Measurements from ENCODE around the gene ATF6B.
"Not testable (repeated sequence)": the region's sequence is repeated elsewhere in the genome, so short reads cannot be mapped to it uniquely, and the experiment has no call there.

Gene ATF6B

DNA sequence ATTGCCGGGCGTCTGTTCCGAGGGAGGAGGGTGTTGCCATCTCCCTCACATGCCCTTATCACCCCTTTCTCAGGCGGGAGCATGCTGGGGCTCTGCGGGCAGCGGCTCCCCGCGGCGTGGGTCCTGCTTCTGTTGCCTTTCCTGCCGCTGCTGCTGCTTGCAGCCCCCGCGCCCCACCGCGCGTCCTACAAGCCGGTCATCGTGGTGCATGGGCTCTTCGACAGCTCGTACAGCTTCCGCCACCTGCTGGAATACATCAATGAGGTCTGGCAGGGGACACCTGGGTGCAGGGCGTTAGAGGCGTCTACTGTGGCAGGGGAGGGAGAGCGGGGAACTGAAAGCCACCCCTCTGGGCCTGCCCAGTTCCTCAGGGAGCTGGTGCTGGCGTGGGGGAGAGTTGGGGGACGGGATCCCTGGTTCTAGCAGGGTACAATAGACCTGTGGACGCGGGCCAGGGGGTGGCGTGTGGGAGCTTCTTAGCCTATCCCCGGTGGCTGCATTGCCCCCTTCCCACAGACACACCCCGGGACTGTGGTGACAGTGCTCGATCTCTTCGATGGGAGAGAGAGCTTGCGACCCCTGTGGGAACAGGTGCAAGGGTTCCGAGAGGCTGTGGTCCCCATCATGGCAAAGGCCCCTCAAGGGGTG is 26.6 kb upstream of the ATF6B start:
- DNase-seq (ENCODE audit: low read depth), result no peak

DNA sequence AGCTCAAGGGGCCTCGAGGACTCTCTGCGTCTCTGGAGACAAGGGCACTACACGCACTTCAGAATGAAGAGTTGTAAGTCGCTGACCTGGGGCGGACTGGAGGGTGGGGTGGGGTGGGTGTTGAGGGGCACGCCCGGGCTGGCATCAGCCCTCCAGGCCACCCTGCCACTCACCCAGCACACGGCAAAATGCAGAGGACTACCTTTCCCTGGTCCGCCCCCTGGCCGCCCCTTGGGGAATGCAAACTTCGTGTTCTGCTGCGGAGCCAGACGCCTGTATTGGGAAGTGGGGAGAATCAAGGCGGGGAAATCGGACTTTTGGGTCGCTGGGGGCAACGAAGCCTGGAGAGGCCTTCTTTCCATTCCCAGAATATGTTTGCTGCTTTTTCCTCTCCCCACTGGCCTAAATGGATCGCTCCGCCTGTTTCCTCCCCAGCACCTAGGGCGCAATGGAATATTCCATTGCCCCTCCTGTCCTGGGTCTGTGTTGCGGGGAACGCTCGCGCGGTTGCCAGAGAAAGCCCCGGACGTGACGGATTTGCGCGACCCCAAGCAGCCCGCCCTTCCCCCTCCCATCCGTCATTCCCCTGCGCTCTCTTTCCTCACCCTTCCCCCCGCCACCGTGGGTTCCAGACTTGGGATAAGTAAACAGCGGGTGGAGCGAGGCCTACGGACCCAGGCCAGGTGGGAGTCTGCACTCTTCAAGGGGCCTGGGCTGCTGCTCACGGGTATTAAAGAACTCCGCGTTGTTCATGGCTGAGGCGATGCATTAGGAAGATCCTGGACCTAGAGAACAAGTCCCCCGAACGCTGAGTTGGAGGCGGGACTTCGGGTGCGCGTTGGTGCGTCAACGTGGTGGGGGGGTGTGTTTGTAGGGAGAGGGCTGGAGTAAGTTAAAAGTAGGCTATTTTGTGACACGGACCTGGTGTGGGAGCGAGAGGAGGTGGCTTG is 25.8 kb upstream of the ATF6B start, which contains the start of gene PPT2:
PPT2 (plus strand) TSS at position 578 of the 950 bp plus-strand sequence. CDS start 454 bp downstream, outside the sequence.
- peak; percentile 86 for DNase-seq (ENCODE audit: low read depth)

DNA sequence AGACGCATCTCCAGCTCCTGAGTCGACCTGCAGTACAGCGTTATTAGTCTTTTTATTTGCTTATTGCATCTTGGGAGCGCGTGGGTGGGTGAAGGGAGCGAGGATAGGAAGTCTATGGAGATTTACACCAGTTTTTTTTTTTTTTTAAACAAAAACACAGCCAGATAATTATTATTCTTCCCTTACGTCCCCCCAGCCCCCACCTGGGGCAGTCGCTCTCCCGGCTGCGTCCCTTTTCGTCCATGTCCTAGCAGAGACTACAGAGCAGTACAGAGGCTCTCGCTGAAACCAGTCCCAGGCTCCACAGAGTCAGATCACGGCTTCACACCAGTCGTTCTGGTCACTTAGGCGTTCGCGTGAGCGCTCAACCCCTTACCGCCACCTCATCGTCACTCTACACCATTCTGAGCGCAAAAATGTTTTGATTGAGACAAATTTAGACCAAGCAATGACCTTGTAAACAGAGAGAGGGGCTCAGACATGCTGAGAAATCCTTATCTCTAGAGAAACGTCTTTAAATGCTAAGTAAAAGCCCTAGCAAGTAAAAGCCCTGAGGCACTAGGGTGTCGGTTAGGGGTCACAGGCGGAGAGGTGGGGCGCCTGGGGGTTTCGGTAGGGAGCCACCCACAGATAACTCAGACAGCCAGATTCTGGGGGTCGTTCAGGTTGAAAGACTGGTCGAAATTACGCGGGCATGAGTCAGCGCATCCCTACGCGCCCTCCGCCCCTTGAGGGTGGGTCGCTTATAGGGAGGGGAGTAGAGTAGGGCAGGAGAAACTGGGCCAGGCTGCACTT is 24.9 kb upstream of the ATF6B start:
- no peak for DNase-seq (ENCODE audit: low read depth)

DNA sequence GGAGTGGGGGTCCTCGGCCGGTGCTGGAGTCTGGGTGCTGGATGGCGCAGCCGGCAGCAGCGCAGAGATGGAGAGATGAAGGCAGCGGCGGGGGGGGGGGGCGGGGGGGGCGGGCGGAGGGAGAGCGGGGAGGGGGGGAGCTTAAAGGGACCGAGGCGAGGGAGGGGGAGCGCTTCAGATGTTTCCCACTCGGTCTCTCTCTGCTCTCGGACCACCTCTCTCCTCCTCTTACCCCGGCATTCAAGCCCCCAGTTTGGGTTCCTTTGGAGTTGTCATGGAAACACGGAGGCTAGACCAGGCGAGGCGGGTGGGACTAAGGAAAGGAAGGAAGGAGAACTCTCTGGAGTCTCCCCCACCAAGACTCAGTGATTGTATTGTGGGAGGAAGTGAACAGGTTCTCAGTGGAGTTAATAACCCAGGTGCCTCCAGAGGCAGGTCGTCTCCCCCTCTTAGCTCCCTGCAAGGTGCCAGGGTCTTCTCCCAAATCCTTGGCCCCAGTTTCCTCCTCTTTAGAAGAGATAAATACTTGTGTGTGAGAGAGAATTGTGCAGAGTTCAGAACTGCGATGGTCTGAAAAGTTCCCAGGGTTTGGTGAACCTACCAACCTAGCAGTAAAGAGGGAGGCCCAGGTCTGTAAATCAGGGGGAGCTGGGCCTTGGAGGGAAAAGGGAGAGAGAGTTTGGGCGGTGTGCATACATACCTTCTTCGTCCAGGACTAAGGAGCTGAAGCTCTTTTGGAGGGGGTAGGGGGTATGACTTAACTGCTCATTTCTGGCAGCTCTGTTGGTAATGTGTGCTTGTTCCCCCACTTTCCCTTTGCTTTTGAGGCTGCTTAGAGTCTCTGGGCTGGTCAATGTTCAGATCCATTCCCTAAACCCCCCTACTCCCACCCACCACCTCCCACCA is 24.1 kb upstream of the ATF6B start, which contains the start of gene PRRT1:
PRRT1 (minus strand) TSS at position 77 of the 906 bp plus-strand sequence. CDS start 112 bp downstream, outside the sequence.
- DNase-seq (ENCODE audit: low read depth), result no peak

DNA sequence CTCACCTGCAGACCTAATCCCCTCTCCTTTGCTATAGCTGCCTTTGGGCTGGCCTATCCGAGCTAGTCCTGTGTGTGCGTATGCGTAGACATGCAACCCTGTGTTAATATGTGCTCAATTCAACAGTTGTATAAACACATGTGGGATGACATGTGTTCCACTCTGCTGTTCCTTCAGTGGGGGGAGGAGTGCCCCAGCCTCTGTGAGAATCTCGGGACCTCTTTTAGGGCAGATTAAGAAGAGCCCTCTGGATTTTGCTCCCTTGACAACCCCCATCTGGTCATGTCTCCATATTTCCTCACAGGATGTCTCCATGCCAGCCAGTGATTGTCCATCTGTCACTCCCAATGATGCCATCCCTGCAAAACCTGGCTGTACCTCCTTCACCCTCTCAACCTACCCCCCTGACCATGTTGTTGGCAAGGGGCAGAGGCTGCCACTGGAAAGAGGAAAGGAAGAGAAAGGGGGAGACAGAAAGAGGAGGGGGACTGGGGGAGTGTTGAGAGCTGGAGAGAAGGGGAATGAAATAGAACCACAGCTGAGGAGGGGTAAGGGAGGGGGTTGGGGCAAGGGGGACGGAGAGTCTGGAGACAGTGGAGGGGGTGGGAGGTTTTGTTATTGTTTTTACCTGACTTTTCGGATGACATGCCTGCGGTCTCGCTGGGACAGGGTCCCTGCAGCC is 23.3 kb upstream of the ATF6B start:
- no peak for DNase-seq (ENCODE audit: low read depth)

DNA sequence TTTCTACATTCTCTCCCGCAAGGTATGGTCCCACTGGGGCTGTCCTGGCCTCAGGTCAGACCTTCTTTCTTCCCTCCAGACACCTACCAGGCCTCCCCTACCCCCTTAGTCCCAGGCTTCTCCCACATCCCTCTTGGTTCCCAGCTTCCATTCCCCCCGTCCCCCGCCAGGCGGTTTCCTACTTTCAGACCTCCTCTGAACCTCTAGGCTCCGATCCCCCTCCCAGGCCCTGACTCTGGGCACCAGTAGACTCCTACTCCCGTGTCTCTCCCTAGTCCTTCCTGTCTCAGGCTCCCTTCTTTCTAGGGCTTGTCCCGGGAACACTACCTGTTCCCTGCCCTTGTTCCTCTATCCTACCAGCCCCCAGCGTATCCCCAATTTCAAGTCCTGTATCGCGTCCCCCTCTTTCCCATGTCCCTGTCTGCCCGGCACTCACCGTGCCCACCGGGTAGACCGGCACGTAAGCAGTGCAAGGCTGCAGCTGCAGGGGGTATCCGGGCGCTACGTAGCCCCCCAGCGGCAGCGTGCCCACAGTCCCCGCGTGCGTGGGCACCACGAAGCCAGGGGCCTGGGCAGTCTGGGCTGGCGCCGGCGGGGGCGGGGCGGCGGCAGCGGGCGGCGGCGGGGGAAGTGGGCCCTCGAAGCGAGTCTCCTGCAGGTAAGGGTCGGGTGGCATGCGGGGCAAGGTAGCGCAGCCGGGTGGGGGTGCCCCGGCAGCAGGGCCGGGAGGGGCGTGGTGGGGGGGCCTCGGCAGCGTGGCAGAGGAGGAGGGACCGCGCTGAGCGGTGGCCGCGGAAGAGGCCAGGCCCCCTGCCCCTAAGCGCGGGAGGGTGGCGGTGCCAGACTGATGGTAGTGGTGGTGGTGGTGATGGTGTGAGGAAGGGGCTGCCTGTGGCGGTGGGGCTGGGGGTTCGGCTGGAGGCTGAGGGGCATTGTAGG is 22.2 kb upstream of the ATF6B start:
- no peak for DNase-seq (ENCODE audit: low read depth)

DNA sequence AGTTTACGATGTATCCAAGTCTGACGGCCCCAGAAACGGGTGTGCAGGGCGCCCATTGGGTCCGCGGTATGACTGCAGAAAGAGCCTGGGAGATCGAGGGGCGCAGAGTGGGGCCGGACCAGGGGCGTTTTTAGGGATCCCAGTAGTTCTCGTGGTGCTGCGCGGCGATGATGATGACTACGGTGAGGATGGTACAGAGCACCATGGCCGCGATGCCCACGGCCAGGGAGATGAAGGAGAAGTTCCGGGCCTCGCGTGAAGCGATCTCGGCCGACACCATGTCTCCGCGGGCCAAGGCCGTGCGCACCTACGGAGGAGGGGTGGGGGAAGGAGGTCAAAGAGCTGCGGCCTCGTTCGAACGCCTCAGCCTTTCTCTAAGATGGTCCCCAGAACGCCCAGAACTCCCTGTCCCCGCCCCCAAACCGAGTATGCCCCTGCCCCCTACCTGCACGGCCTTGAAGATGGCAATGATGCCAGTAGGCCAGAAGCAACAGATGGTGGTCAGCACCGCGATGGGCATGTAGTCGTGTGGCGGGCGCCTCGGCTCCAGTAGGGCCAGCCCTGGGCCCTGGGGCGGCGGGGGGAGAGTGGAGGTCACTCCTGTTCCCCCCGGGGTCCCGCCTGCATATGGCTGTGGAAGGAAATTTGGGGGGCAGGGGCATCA is 21.2 kb upstream of the ATF6B start:
- DNase-seq (ENCODE audit: low read depth), result no peak

DNA sequence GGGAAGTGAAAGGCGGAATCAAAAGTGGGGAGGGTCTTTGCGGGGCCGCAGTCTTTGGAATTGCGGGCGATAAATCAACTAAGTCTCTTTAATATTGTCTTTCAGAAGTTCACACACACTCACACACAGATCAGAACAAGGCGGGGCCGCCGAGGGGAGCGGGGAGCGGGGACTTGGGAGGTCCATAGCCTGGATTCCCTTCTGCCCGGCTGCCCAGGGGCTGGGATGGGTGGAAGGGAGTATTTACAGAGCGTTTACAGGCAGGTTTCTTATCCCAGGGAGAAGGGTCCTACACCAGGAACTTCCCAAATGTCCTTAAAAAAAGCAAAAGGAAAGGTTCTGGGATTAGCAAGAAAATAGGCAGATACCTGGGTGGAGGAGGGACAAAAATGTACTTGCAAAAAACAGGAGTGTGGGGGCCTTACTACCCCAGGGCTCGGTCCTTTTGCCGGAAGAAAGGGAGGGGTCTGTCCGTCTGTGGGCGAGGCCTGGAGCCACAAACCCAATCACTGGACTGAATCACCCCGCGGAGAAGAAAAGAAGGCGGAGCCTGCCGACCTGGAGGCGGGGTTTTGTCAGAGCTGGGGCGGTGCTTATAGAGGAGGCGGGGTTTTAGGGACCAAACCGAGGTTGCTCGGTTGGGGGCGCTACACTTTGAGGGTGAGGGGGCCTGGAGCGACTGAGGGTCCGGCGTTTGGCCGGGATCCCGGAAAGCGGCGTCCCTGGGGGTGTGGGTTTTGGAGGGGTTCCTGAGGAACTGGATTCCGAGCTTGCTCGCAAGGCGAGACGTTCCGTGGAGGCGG is 20.4 kb upstream of the ATF6B start:
- DNase-seq (ENCODE audit: low read depth), result no peak

DNA sequence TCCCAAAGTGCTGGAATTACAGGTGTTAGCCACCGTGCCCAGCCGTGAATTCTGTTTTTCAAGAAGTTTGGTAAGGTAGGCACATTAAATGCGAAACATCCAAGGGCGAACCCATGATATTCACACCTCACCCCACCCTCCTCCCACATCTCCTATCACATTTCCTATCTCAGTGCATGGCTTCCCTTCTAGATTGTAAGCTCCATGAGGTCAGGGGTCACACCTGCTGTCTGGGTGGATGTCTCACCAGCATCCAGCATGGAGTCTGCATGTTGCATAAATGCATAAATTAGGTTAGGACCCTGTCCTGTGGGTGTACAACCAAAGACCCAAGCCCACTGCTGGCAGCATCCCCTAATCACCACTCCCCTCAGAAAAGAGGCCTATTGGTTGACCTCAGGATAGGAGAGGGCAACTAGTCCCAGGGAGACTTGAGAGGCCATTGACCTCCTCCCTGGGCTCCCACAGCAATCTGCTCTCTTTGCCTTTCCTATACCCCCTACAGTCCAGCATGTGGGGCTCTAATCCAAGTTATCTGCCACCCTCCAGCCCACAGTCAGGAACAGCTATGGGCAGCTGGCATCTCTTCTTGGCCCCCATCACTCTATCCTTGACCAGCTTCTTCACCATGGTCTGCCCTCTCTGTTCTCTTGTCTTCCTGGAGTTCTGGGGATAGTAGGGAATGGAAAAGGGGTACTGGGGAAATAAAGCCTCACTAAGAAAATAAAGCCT is 19.5 kb upstream of the ATF6B start:
- DNase-seq (ENCODE audit: low read depth), result no peak

DNA sequence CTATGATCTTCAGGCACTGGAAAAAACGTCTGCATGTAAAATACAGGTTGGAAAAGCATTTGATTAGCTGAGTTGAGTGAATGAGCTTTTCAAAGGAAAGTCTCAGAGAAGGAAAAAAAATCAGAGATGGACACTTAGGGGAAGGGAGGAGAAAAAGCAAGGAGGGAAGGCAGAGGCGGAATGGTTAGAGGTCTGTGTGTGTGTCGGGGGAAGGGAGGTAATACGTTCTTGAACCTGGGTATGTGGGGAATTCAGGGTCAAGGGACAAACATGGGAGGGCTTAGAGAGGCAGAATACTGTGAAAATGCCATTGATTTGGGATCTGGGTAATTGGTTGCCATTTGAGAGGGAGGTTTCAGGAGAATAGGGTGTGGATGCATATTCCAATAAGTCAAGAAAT is 18.6 kb upstream of the ATF6B start:
- no peak for DNase-seq (ENCODE audit: low read depth)

DNA sequence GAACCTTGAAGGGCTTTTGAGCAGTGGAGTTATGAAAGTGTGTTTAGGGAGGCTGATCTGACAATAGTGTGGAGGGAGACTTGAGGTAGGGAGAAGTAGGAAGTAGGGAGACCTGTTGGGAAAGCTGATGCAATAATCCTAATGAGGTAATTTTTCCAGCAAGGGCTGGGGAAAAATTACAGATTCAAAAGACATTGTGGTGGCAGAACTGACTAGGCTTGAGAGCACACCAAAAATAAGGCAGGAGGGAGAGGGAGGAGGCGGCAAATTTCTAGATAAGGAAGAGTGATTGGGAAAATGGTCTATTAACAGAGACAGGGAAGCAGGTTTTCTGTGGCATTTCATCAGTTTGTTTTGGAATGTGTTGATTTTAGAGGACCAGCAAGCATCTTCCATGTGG is 18.2 kb upstream of the ATF6B start:
- DNase-seq (ENCODE audit: low read depth), result no peak

DNA sequence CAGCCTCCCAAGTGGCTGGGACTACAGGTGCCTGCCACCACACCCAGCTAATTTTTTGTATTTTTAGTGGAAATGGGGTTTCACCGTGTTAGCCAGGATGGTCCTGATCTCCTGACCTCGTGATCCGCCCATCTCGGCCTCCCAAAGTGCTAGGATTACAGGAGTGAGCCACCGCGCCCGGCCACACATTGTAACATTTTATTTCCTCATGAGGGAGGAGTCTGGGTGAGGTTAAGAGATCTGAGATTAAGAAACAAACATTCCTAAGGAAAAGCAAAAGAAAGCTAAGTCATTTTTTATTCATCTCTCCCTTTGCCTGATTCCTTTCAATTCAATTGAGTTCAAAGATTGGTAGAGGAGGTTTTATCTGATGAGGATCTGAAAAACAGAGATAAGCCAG is 16.2 kb upstream of the ATF6B start:
- not testable (repeated sequence) for DNase-seq (ENCODE audit: low read depth)

DNA sequence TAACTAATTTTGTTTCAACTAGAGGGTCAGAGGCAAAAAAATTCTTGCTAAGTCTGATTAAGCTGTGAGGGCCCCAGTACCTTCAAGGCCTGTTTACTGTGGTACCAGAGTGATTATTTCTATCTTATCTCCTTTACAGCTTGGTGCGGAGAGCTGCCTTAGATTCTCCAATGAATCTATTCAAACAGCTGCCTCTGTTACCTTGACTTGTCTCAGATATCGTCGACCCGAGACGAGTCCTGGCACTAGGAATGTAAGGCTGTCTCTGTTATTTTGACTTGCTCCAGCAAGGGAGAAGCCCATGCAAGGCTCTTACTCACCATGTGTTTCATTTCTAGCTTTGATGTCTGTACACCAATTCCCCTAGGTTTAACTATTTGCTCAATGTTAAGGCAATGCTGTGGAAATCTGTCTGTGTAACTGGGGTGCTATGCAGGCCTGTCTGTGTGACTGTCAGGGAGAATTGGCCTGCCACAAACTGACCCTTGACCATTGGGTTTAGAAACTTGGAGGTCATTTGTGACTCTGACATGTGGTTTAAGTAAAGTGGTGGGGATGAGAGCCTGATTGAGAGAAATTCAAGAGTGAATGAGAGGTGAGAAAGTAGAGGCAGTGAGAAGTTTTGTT is 12.5 kb upstream of the ATF6B start:
- no peak for DNase-seq (ENCODE audit: low read depth)

DNA sequence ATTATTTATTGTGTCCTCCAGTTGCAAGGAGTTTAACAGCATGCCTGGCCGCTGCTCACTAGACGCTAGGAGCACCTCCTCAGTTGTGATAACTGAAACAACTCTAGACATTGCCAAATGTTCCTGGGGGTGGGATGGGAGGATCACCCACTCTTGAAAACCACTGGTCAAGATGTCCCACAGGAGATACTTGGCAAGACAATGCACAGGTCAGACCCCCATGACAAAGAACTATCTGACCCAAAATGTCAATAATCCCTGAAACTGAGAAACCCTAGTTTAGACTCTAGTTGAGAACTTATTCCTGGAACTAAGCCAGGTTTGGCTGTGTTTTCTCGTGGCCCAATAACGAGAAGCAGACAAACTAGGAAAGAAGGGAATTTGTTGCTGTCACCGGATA is 11.5 kb upstream of the ATF6B start:
- no peak for DNase-seq (ENCODE audit: low read depth)

DNA sequence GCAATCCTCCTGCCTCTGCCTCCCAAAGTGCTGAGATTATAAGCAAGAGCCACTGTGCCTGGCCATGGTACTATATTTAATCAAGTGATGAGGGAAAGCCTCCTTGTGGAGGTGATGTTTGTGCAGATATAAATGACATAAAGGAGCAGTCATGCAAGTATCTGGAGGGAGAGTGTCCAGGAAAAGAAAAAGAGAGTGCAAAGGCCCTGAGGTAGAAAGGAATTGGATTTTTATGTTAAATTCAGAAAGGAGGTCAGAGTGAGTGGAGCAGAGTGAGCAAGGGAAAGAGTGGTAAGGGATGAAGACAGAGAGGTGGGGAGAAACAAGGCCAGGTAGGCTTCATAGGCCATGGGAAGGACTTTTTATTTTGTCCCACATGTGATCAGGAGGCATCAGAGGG is 9.4 kb upstream of the ATF6B start:
- DNase-seq (ENCODE audit: low read depth), result no peak

DNA sequence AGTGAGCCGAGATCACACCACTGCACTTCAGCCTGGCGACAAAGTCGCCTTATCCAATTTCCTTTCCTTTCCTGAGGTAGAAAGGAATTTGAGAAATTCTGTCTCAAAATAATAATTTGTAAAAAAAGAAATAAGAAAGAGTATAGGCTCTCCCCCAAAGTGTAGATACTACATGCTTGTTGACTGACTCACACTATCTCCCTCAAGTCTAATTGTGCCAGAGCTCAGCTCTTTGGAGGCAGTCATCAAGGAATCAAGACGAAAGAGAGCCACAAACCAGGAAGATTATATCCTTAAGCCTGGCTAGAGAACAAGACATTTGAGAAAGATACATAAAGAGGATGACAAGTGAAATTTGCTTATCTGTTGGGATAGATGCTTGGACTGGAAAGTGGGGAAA is 5.7 kb upstream of the ATF6B start:
- no peak for DNase-seq (ENCODE audit: low read depth)

DNA sequence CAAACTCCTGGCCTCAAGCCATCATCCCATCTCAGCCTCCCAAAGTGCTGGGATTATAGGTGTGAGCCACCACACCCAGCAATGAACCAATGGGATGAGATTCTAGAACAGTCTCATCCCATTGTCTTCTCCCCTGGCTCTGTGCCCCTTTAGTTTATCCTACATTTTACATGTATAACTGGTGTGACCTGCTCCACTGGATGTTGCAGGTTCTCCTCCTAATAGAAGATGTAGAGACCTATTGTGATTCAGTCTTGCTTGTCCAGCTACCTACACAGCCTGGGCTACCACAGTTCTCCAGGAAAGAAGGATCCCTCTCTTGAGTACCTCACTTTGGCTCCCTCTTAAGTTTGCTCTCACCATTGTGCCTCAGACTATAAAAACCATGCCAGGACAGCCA is 4.1 kb upstream of the ATF6B start:
- DNase-seq (ENCODE audit: low read depth), result no peak

All from CMK (cell line).